Thoracic aorta (tissue), 2 donors: Measurements from ENCODE around the gene HSD17B12. TPM values are rescaled to one million over a fixed set of nuclear protein-coding genes. Genes with fewer than 3 reads are reported as not detected.

Experiments used
- ATAC-seq: fragments of 150-250 bp; one replicate; pipeline ENCODE4 v1.8.0; 2017; ENCODE audit warnings: low read depth; ENCODE audit not compliant: insufficient number of reproducible peaks, low FRiP score
- DNase-seq: peaks from one replicate; pipeline ENCODE4 v3.0.0-alpha.2; 2020; ENCODE audit warnings: low spot score
- H3K27ac ChIP-seq, 2 donors: fragments of 200-600 bp; sonication (generic); 1 replicate in 1 of 2; 2 replicates in 1 of 2; pipeline ENCODE4 v1.5.1; 2016; ENCODE audit warnings: mild to moderate bottlenecking in 2 of 2, moderate library complexity in 2 of 2
- H3K27me3 ChIP-seq: fragments of 200-600 bp; sonication (generic); replicated peaks from 2 replicates; pipeline ENCODE4 v1.6.0; 2016; ENCODE audit warnings: mild to moderate bottlenecking; ENCODE audit not compliant: insufficient read depth
- H3K36me3 ChIP-seq: fragments of 200-600 bp; sonication (generic); one replicate; pipeline ENCODE4 v1.5.1; 2016
- H3K4me1 ChIP-seq, 2 donors: fragments of 200-600 bp; sonication (generic); 1 replicate in 1 of 2; 2 replicates in 1 of 2; pipeline versions ENCODE4 v1.5.1 to v1.6.0; 2016; ENCODE audit warnings: low read depth in 2 of 2, mild to moderate bottlenecking in 1 of 2; ENCODE audit not compliant: control insufficient read depth in 1 of 2
- H3K4me3 ChIP-seq: fragments of 200-600 bp; sonication (generic); 2 replicates; pipeline ENCODE4 v1.5.1; 2016; ENCODE audit warnings: mild to moderate bottlenecking
- H3K9me3 ChIP-seq: fragments of 200-600 bp; sonication (generic); 2 replicates; pipeline ENCODE4 v1.5.1; 2016
- CTCF ChIP-seq: fragments of 200-600 bp; sonication (generic); IDR thresholded peaks from one replicate; pipeline ENCODE4 v1.5.1; 2019; ENCODE audit warnings: antibody characterized with exemption
- total RNA-seq, 2 donors: library from RNA; depleted of rRNA; stranded (reverse); fragments of >200 nt; gene quantifications; one replicate each; pipeline versions ENCODE4 v1.1.0 to v1.2.3, GENCODE V29; 2016

The HSD17B12 gene
- total RNA-seq, 2 donors from 2014 or later, result 91.7 to 97.4 TPM

- H3K36me3 ChIP-seq, result no peaks in the 10 kb centered on the region
- H3K27me3 ChIP-seq, result no peaks in the 10 kb centered on the region
- H3K9me3 ChIP-seq, result peaks cover 9% of the 10 kb centered on the region
- H3K27ac ChIP-seq, result peak overlapping the region in 1 of 2 donors; percentile 3
- no peak overlapping the region for H3K4me3 ChIP-seq
- TF ChIP-seq CTCF, result no peak
- H3K4me1 ChIP-seq, result peaks cover 15% of the 10 kb centered on the region in 2 donors
- no peak for ATAC-seq
- no peak for DNase-seq
These were observed 107.9 kb downstream of the HSD17B12 start for GRCh38 chr11:43788421-43788820.

- H3K4me3 ChIP-seq, result no peak overlapping the region
- ATAC-seq, result no peak
- peak overlapping the region in 1 of 2 donors; percentile 16 for H3K27ac ChIP-seq
- no peaks in the 10 kb centered on the region for H3K36me3 ChIP-seq
- H3K4me1 ChIP-seq, result peaks cover 15% of the 10 kb centered on the region in 2 donors
- H3K9me3 ChIP-seq, result no peaks in the 10 kb centered on the region
- no peak for TF ChIP-seq CTCF
- DNase-seq, result no peak
- H3K27me3 ChIP-seq, result no peaks in the 10 kb centered on the region
These were observed 109.3 kb downstream of the HSD17B12 start for GRCh38 chr11:43789700-43790443.

DNA sequence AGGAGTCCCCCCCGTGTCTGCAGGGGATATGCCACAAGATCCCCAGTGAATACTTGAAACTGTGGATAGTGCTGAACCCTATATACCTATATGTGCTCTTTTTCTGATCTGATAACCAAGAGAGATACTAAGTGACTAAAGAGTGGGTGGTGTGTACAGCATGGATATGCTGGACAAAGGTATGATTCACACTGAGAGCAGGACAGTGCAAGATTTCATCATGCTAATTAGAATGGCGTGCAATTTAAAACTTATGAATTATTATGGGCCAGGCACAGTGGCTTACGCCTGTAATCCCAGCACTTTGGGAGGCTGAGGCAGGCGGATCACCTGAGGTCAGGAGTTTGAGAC, 109.9 kb downstream of the HSD17B12 start:
- Histone ChIP-seq H3K27me3 (no peaks in the 10 kb centered on the region), H3K4me3 (no peak overlapping the region), H3K36me3 (no peaks in the 10 kb centered on the region), H3K9me3 (no peaks in the 10 kb centered on the region), H3K27ac (no peak overlapping the region), H3K4me1 (peaks cover 15% of the 10 kb centered on the region in 2 donors)
- DNase-seq (no peak), ATAC-seq (no peak)
- TF ChIP-seq CTCF, result no peak

DNA sequence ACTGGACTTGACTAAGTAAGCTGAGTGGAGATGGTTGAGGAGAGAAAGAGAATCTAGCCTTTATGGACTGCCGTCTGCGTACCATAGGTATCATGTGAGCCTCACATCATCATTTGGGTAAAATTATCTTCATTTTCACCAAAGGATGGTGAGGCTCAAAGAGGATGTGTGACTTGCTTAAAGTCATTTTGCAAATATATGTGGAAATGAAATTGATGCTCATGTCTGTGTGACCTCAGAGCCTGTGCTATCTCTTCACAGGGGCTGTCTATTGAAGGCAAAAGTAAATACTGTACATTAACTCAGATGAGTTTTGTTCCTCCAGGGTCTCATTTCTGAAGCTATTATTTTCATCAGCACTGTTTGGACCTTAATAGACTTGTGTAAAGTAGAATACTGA, 116.8 kb downstream of the HSD17B12 start:
- no peak overlapping the region for H3K4me3 ChIP-seq
- H3K27ac ChIP-seq, result no peak overlapping the region
- TF ChIP-seq CTCF, result no peak
- no peak for DNase-seq
- no peak for ATAC-seq
- no peaks in the 10 kb centered on the region for H3K36me3 ChIP-seq
- no peaks in the 10 kb centered on the region for H3K9me3 ChIP-seq
- H3K4me1 ChIP-seq, result no peaks in the 10 kb centered on the region
- H3K27me3 ChIP-seq, result no peaks in the 10 kb centered on the region

DNA sequence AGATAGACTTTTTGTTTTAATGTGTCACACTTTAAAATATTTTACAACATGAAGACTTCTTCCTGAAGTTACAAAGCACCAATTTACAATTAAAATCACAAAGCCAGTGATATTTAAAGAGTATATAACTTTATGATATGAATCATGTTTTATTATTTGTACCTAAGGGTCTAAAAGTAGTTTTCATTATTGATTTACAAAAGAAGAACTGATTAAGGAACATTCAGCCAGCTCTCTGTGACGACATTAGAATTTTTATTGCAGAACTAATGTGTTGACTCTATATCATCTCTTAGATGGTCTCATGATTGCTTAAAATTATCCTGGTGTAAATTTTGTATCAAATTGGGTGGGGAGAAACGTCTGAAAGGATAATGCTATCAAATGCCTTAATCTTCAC, 117.3 kb downstream of the HSD17B12 start:
- no peaks in the 10 kb centered on the region for H3K27me3 ChIP-seq
- H3K27ac ChIP-seq, result no peak overlapping the region
- no peaks in the 10 kb centered on the region for H3K36me3 ChIP-seq
- H3K4me1 ChIP-seq, result no peaks in the 10 kb centered on the region
- H3K9me3 ChIP-seq, result no peaks in the 10 kb centered on the region
- ATAC-seq, result no peak
- H3K4me3 ChIP-seq, result no peak overlapping the region
- DNase-seq, result no peak
- TF ChIP-seq CTCF, result no peak
